Prostate gland (tissue), 1 donor: Measurements from ENCODE around the gene RALGPS2.

Source experiments
- POLR2A ChIP-seq: fragments of 450-650 bp; IDR thresholded peaks from one replicate; pipeline ENCODE4 v1.6.1; 2016; ENCODE audit warnings: antibody characterized with exemption, mild to moderate bottlenecking
- POLR2AphosphoS5 ChIP-seq: sonication (generic); formaldehyde crosslinking; IDR thresholded peaks from one replicate; pipeline ENCODE4 v1.6.1; 2017; ENCODE audit warnings: antibody characterized with exemption

DNA sequence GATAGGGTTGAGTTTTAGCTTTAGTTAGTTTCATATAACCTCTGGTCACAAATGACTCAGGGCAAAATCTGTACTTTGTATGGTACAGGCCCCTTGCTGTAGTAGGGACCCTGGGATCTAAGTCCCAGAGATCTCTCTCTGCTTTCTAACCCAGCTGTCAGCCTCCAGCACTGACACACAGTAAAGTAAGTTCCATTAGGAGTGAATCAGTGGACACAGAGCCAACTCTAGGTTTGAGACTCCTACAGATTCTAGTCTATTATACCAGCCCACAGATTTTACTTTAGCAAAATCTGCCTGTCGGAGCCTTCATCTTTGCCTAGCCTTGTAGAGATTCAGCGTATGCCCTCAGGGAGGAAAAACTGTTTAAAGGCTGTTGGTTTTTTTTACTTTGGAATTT lies 93.4 kb downstream of the RALGPS2 start:
- TF ChIP-seq POLR2A = no peak
- no peak for TF ChIP-seq POLR2AphosphoS5
